ENCODE data around the gene AGER.

GRCh38 chr6:32168350-32168749 is 15.7 kb downstream of the AGER start:
- no peak for TF ChIP-seq SMC3 (IDR thresholded peaks at IDR 0.05; ENCODE audit: low read depth, low read length)
- no peak for TF ChIP-seq MAX (IDR thresholded peaks at IDR 0.05; ENCODE audit: low read depth)
- TF ChIP-seq RFX5 (IDR thresholded peaks at IDR 0.05; ENCODE audit: low read length) = no peak
- TF ChIP-seq, protein P1, sequence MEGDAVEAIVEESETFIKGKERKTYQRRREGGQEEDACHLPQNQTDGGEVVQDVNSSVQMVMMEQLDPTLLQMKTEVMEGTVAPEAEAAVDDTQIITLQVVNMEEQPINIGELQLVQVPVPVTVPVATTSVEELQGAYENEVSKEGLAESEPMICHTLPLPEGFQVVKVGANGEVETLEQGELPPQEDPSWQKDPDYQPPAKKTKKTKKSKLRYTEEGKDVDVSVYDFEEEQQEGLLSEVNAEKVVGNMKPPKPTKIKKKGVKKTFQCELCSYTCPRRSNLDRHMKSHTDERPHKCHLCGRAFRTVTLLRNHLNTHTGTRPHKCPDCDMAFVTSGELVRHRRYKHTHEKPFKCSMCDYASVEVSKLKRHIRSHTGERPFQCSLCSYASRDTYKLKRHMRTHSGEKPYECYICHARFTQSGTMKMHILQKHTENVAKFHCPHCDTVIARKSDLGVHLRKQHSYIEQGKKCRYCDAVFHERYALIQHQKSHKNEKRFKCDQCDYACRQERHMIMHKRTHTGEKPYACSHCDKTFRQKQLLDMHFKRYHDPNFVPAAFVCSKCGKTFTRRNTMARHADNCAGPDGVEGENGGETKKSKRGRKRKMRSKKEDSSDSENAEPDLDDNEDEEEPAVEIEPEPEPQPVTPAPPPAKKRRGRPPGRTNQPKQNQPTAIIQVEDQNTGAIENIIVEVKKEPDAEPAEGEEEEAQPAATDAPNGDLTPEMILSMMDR (IDR thresholded peaks at IDR 0.05) = no peak
- no peak for TF ChIP-seq EZH2phosphoT487 (IDR thresholded peaks at IDR 0.05; ENCODE audit: borderline replicate concordance, low read depth)
- TF ChIP-seq GABPA (IDR thresholded peaks at IDR 0.05; ENCODE audit: low read depth) = no peak
- TF ChIP-seq EP300 (IDR thresholded peaks at IDR 0.05; ENCODE audit: borderline replicate concordance in 1 of 2, low read depth in 1 of 2, low read length in 1 of 2) = no peak
- TF ChIP-seq MXI1 (IDR thresholded peaks at IDR 0.05; ENCODE audit: low read depth, low read length) = no peak
- no peak for TF ChIP-seq SIN3A (IDR thresholded peaks at IDR 0.05; ENCODE audit: borderline replicate concordance, low read depth, low read length)
- no peak for TF ChIP-seq POLR2AphosphoS5 (IDR thresholded peaks at IDR 0.05; ENCODE audit: low read depth, low read length)
